Colonic mucosa (tissue), 4 donors: ENCODE results near the gene CCDC175. TPM values are rescaled to one million over a fixed set of nuclear protein-coding genes. Genes with fewer than 3 reads are reported as not detected.

Source experiments
- DNase-seq: peaks from one replicate; pipeline ENCODE4 v3.0.0-alpha.2; 2020
- H3K27ac ChIP-seq: fragments of 200-600 bp; one replicate; pipeline ENCODE4 v1.8.0; 2021
- H3K27me3 ChIP-seq: fragments of 200-600 bp; one replicate; pipeline ENCODE4 v1.8.0; 2021
- H3K36me3 ChIP-seq: fragments of 200-600 bp; one replicate; pipeline ENCODE4 v1.8.0; 2021
- H3K4me1 ChIP-seq: fragments of 200-600 bp; one replicate; pipeline ENCODE4 v1.8.0; 2021; ENCODE audit warnings: mild to moderate bottlenecking
- H3K4me3 ChIP-seq: fragments of 200-600 bp; one replicate; pipeline ENCODE4 v1.8.0; 2021
- H3K9ac ChIP-seq, 2 donors: one replicate each; pipeline ENCODE4 v1.7.0; 2013; ENCODE audit warnings: control low read depth in 2 of 2, low read depth in 2 of 2, low read length in 2 of 2
- H3K9me3 ChIP-seq: fragments of 200-600 bp; one replicate; pipeline ENCODE4 v1.8.0; 2021
- intact Hi-C: fragments of 100-400 bp; cut with DNase I; formaldehyde crosslinking; loops from one replicate; pipeline ENCODE4 v1.14.1; 2022
- total RNA-seq, 2 donors: library from RNA; stranded (reverse); fragmentation: NEBNext Ultra II Directional in 1 of 2; extraction: Animal tissue kit (Norgen Biotek cat#: 25700) in 1 of 2; gene quantifications; one replicate each; pipeline ENCODE4 v1.2.1, GENCODE V29; 2021
- TF ChIP-seq, protein P1 (sequence below): fragments of 200-600 bp; IDR thresholded peaks from one replicate; pipeline ENCODE4 v1.8.0; 2022; ENCODE audit warnings: antibody characterized with exemption, mild to moderate bottlenecking
- donor health status: healthy.
- donor health status: DM: no; HTN: no; CAD: no.
- donor health status: DM: no; HTN: no; CAD: no.

CCDC175 gene
- total RNA-seq, 2 donors from 2014 or later = 0.27 to 0.32 TPM

DNA sequence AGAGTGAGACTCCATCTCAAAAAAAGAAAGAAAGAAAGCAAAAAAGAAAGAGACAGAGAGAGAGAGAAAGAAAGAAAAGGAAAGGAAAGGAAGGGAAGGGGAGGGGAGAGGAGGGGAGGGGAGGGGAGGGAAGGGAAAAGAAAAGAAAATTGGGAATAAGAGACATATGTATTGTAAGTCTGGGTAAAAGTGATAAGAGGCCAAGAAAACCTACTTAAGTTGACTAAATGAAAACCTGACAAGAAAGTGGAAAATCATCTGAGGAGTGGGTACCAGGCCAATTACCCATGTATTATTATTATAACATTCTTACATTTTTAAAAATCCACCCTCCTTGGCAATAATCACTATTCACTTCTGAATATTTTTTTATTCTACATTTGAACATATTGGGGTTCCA lies 46.3 kb downstream of the CCDC175 start:
- no peaks in the 10 kb centered on the region for H3K27me3 ChIP-seq
- no peaks in the 10 kb centered on the region for H3K4me1 ChIP-seq
- TF ChIP-seq, protein P1, sequence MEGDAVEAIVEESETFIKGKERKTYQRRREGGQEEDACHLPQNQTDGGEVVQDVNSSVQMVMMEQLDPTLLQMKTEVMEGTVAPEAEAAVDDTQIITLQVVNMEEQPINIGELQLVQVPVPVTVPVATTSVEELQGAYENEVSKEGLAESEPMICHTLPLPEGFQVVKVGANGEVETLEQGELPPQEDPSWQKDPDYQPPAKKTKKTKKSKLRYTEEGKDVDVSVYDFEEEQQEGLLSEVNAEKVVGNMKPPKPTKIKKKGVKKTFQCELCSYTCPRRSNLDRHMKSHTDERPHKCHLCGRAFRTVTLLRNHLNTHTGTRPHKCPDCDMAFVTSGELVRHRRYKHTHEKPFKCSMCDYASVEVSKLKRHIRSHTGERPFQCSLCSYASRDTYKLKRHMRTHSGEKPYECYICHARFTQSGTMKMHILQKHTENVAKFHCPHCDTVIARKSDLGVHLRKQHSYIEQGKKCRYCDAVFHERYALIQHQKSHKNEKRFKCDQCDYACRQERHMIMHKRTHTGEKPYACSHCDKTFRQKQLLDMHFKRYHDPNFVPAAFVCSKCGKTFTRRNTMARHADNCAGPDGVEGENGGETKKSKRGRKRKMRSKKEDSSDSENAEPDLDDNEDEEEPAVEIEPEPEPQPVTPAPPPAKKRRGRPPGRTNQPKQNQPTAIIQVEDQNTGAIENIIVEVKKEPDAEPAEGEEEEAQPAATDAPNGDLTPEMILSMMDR = no peak
- H3K4me3 ChIP-seq = no peak overlapping the region
- DNase-seq = no peak
- H3K27ac ChIP-seq = no peak overlapping the region
- H3K9me3 ChIP-seq = no peaks in the 10 kb centered on the region
- intact Hi-C loops = no loop called here
- no peaks in the 10 kb centered on the region for H3K36me3 ChIP-seq
- H3K9ac ChIP-seq = no peak overlapping the region

DNA sequence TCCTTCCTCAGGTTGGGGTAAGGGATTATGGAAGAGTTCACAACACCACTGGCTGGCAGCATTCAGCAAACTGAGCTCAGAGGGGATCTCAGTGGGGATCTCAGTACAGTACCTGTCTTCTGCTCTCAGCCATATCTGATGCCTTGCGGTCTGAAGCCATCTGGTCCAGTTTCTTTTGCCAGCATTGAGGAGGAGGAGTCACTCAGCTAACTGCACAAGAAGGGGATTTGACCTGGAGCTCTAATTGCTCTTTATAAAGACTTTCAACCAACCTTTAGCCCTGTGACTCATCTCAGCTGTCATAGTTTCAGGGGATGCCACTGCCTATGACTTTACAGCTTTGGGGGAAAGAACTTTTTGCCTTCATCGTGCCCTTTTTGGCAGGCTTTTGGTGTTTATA lies 47.4 kb downstream of the CCDC175 start:
- TF ChIP-seq, protein P1 = no peak
- no peaks in the 10 kb centered on the region for H3K4me1 ChIP-seq
- no peak overlapping the region for H3K9ac ChIP-seq
- intact Hi-C loops = no loop called here
- no peak overlapping the region for H3K4me3 ChIP-seq
- DNase-seq = no peak
- no peak overlapping the region for H3K27ac ChIP-seq
- no peaks in the 10 kb centered on the region for H3K27me3 ChIP-seq
- no peaks in the 10 kb centered on the region for H3K36me3 ChIP-seq
- no peaks in the 10 kb centered on the region for H3K9me3 ChIP-seq

DNA sequence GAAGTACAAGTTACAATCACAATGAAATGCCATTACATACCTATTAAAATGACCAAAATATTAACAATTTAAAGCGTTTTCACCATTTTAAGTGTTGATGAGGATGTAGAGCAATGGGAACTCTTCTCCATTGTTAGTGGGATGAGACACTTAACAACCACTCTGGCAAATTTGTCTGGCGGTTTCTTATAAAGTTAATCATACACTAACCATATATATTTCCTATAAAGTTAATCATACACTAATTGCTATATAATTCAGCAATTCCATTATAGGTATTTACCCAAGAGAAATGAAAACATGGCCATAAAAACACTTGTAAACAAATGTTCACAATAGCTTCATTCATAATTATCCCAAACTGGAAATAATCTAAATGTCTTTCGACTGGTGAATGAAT lies 56.4 kb downstream of the CCDC175 start:
- Histone ChIP-seq H3K36me3 (no peaks in the 10 kb centered on the region), H3K27me3 (no peaks in the 10 kb centered on the region)
- TF ChIP-seq, protein P1 = no peak

DNA sequence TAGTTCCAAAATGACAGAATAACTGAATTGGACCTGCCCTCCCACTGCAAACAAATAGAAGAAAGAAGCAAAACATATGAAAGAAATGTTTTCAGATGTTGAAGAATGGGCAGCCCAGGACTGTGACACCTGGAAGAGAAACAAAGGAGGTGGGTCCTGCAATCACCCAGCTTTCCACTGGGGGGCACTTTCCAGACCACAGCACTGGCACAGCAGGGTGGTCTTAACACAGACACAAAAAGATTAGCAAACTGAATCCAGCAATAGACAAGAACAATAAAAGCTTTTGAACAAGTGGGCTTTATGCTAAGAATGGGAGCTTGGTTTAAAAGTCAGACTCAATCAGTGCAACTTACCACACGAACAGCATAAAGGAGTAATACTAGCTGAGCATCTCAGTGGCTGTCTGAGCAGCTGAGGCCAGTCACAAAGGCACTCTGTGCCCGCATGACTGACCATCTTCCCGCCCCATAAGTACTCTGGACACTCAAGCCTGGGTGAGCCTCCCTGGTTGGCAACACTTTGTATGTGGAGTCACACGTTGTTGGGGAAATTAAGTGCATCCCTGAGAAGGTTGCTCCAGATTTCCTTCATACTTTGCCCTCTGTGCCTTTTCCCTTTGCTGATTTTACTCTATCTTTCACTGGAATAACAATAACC lies 64.6 kb downstream of the CCDC175 start:
- no peaks in the 10 kb centered on the region for H3K9me3 ChIP-seq
- no peak overlapping the region for H3K4me3 ChIP-seq
- TF ChIP-seq, protein P1 = peak; percentile 26
- H3K36me3 ChIP-seq = no peaks in the 10 kb centered on the region
- no peaks in the 10 kb centered on the region for H3K27me3 ChIP-seq
- intact Hi-C loops = no loop called here
- no peaks in the 10 kb centered on the region for H3K4me1 ChIP-seq
- DNase-seq = no peak
- no peak overlapping the region for H3K27ac ChIP-seq
- H3K9ac ChIP-seq = no peak overlapping the region

More for the DNA sequence above, 56.4 kb downstream of the CCDC175 start:
- H3K4me1 ChIP-seq = no peaks in the 10 kb centered on the region
- intact Hi-C loops = no loop called here
- H3K9me3 ChIP-seq = no peaks in the 10 kb centered on the region
- no peak overlapping the region for H3K9ac ChIP-seq
- DNase-seq = no peak
- no peak overlapping the region for H3K4me3 ChIP-seq
- H3K27ac ChIP-seq = no peak overlapping the region

DNA sequence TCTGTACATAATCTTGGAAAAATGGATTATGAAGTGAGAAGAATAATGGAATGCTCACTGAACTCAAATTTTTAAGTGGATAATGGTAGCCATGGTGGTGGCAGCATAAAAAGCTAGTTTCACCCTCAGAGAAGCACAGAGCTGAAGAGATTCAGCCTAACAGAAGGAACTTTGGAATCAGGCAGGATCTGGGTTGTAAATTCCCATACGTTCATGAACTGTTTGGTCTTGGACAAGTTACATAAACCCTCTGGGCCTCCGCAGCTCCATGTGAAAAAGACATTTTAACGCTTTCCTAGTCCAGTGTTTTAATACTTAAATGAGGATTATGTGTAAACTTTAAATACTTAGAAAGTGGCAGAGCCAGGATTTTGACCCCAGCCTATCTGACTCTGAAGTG lies 65.6 kb downstream of the CCDC175 start:
- TF ChIP-seq, protein P1 = no peak
- H3K4me3 ChIP-seq = no peak overlapping the region
- H3K9me3 ChIP-seq = no peaks in the 10 kb centered on the region
- no peaks in the 10 kb centered on the region for H3K4me1 ChIP-seq
- no peak for DNase-seq
- H3K9ac ChIP-seq = peak overlapping the region in 1 of 2 donors; percentile 9
- intact Hi-C loops = no loop called here
- H3K27ac ChIP-seq = no peak overlapping the region
- H3K36me3 ChIP-seq = no peaks in the 10 kb centered on the region
- H3K27me3 ChIP-seq = no peaks in the 10 kb centered on the region
